H1 (cell line): Measurements from ENCODE around the gene RBM15B. TPM values are rescaled to one million over a fixed set of nuclear protein-coding genes. Genes with fewer than 3 reads are reported as not detected.

Experiments used
- CTCF ChIA-PET: fragments of 300-600 bp; sonication (Branson Sonifier 250); formaldehyde crosslinking; loops from one replicate; lab custom pipeline; 2021; ENCODE audit not compliant: partially characterized antibody; lab: Charles Lee
- POLR2A ChIA-PET: fragments of 300-600 bp; sonication (Branson Sonifier 250); formaldehyde crosslinking; loops from one replicate; lab custom pipeline; 2021; ENCODE audit warnings: inconsistent platforms; ENCODE audit not compliant: partially characterized antibody; lab: Charles Lee
- DNase-seq, 2 experiments: peaks; one replicate each; pipeline versions ENCODE4 v3.0.0 to v3.0.0-alpha.2; 2010 to 2022; ENCODE audit warnings: low spot score in 2 of 2, low read depth in 1 of 2, mixed read lengths in 1 of 2
- FAIRE-seq: peaks from 2 replicates; lab custom pipeline; 2011; peaks lifted over from hg19 to GRCh38; lab: Jason Lieb, UNC
- H2AFZ ChIP-seq: 2 replicates; pipeline ENCODE4 v1.8.1; 2012; ENCODE audit warnings: low read length, inconsistent platforms
- H2AK5ac ChIP-seq: 2 replicates; pipeline ENCODE4 v1.6.1; 2013; ENCODE audit warnings: low read depth, low read length
- H2BK120ac ChIP-seq: replicated peaks from 2 replicates; pipeline ENCODE3; 2013; ENCODE audit warnings: low read depth, low read length, inconsistent platforms
- H2BK12ac ChIP-seq: 2 replicates; pipeline ENCODE4 v1.6.1; 2013; ENCODE audit warnings: low read depth, low read length
- H2BK15ac ChIP-seq: 2 replicates; pipeline ENCODE4 v1.6.1; 2013; ENCODE audit warnings: low read length
- H2BK20ac ChIP-seq: 2 replicates; pipeline ENCODE4 v1.6.1; 2013; ENCODE audit warnings: low read length
- H2BK5ac ChIP-seq: 2 replicates; pipeline ENCODE4 v1.6.1; 2013; ENCODE audit warnings: low read depth, low read length
- H3K14ac ChIP-seq: 2 replicates; pipeline ENCODE4 v1.6.1; 2013; ENCODE audit warnings: inconsistent platforms; ENCODE audit not compliant: insufficient read length
- H3K18ac ChIP-seq: 2 replicates; pipeline ENCODE4 v1.6.1; 2013; ENCODE audit warnings: low read length; ENCODE audit errors: extremely low read depth
- H3K23ac ChIP-seq: 2 replicates; pipeline ENCODE4 v1.6.1; 2013; ENCODE audit warnings: inconsistent platforms; ENCODE audit not compliant: insufficient read length
- H3K23me2 ChIP-seq: 2 replicates; pipeline ENCODE4 v1.6.1; 2013; ENCODE audit warnings: low read depth, low read length
- H3K27ac ChIP-seq: 2 replicates; pipeline ENCODE4 v1.6.1; 2011; ENCODE audit warnings: low read depth, low read length, inconsistent platforms
- H3K27me3 ChIP-seq, 4 experiments: replicated peaks in 1 of 4; 1 replicate in 1 of 4; 2 replicates in 3 of 4; pipeline versions ENCODE4 v1.6.1 to v1.8.1; 2011 to 2013; ENCODE audit warnings: low read length in 3 of 4, mild to moderate bottlenecking in 3 of 4, inconsistent platforms in 2 of 4, mixed read lengths in 2 of 4, moderate library complexity in 1 of 4; ENCODE audit not compliant: control insufficient read depth in 3 of 4, insufficient read depth in 3 of 4; ENCODE audit errors: extremely low read depth in 1 of 4
- H3K36me3 ChIP-seq, 4 experiments: 2 replicates each; pipeline versions ENCODE4 v1.6.1 to v1.8.1; 2011 to 2013; ENCODE audit warnings: mild to moderate bottlenecking in 4 of 4, low read length in 3 of 4, moderate library complexity in 2 of 4, control low read depth in 1 of 4, inconsistent platforms in 1 of 4; ENCODE audit not compliant: insufficient read depth in 4 of 4, control insufficient read depth in 2 of 4
- H3K4ac ChIP-seq: replicated peaks from 2 replicates; pipeline ENCODE3; 2013; ENCODE audit warnings: low read length, low read depth, mixed read lengths, inconsistent platforms; ENCODE audit not compliant: insufficient read length
- H3K4me1 ChIP-seq, 4 experiments: replicated peaks in 1 of 4; 1 replicate in 1 of 4; 2 replicates in 3 of 4; pipeline versions ENCODE4 v1.6.1 to v1.8.1; 2011 to 2013; ENCODE audit warnings: low read length in 3 of 4, inconsistent platforms in 2 of 4, mixed read lengths in 1 of 4; ENCODE audit not compliant: insufficient read depth in 4 of 4, control insufficient read depth in 3 of 4
- H3K4me2 ChIP-seq, 2 experiments: 2 replicates each; pipeline versions ENCODE4 v1.6.1 to v1.8.1; 2011 to 2013; ENCODE audit warnings: low read depth in 2 of 2, low read length in 2 of 2, control low read depth in 1 of 2, inconsistent platforms in 1 of 2, mild to moderate bottlenecking in 1 of 2; ENCODE audit not compliant: insufficient read depth in 1 of 2
- H3K4me3 ChIP-seq, 4 experiments: fragments of 200-600, 300-600 bp in 1 of 4; sonication (generic), shearing (Covaris generic), sonication (Bioruptor Twin) in 1 of 4; 2 replicates each; pipeline versions ENCODE4 v1.5.1 to v1.8.1; 2011 to 2016; ENCODE audit warnings: low read length in 4 of 4, low read depth in 3 of 4, control low read depth in 2 of 4, inconsistent platforms in 2 of 4, mild to moderate bottlenecking in 2 of 4, mixed read lengths in 1 of 4, moderate library complexity in 1 of 4; ENCODE audit not compliant: insufficient read depth in 2 of 4; ENCODE audit errors: extremely low read depth in 1 of 4
- H3K56ac ChIP-seq: replicated peaks from 2 replicates; pipeline ENCODE3; 2013; ENCODE audit warnings: low read depth, mild to moderate bottlenecking, mixed read lengths, low read length, inconsistent platforms; ENCODE audit not compliant: insufficient read length
- H3K79me1 ChIP-seq: 2 replicates; pipeline ENCODE4 v1.6.1; 2013; ENCODE audit warnings: low read depth, low read length, control low read depth
- H3K79me2 ChIP-seq, 2 experiments: 2 replicates each; pipeline versions ENCODE4 v1.6.1 to v1.8.1; 2012 to 2013; ENCODE audit warnings: low read length in 2 of 2, mild to moderate bottlenecking in 2 of 2, inconsistent platforms in 1 of 2; ENCODE audit not compliant: insufficient read depth in 2 of 2, control insufficient read depth in 1 of 2
- H3K9ac ChIP-seq, 4 experiments: replicated peaks in 1 of 4; 1 replicate in 1 of 4; 2 replicates in 3 of 4; pipeline versions ENCODE4 v1.6.1 to v1.8.1; 2011 to 2013; ENCODE audit warnings: low read depth in 3 of 4, low read length in 3 of 4, control low read depth in 2 of 4, mild to moderate bottlenecking in 2 of 4, moderate library complexity in 2 of 4, inconsistent platforms in 1 of 4; ENCODE audit errors: extremely low read depth in 1 of 4
- H3K9me3 ChIP-seq, 2 experiments: 2 replicates each; pipeline versions ENCODE4 v1.6.1 to v1.8.1; 2012 to 2013; ENCODE audit warnings: mild to moderate bottlenecking in 2 of 2, moderate library complexity in 2 of 2, control low read depth in 1 of 2, inconsistent platforms in 1 of 2, low read depth in 1 of 2, low read length in 1 of 2, mixed read lengths in 1 of 2; ENCODE audit not compliant: insufficient read depth in 2 of 2
- H4K20me1 ChIP-seq, 2 experiments: replicated peaks in 1 of 2; 2 replicates each; pipeline versions ENCODE3 to v1.8.1; 2011 to 2013; ENCODE audit warnings: inconsistent platforms in 2 of 2, low read length in 2 of 2, mild to moderate bottlenecking in 1 of 2; ENCODE audit not compliant: insufficient read depth in 2 of 2, control insufficient read depth in 1 of 2
- H4K5ac ChIP-seq: 2 replicates; pipeline ENCODE4 v1.6.1; 2013; ENCODE audit warnings: low read length, low read depth, mixed read lengths, inconsistent platforms; ENCODE audit not compliant: insufficient read length
- H4K8ac ChIP-seq: 2 replicates; pipeline ENCODE4 v1.8.0; 2013; ENCODE audit warnings: mild to moderate bottlenecking, moderate library complexity, low read length, inconsistent platforms; ENCODE audit not compliant: insufficient read depth; ENCODE audit errors: extremely low read depth
- H4K91ac ChIP-seq: replicated peaks from 2 replicates; pipeline ENCODE3; 2013; ENCODE audit warnings: low read length, mixed read lengths, inconsistent platforms; ENCODE audit not compliant: insufficient read length
- KDM4A ChIP-seq: IDR thresholded peaks from one replicate; pipeline ENCODE4 v1.7.1; 2012; ENCODE audit warnings: low read depth, mild to moderate bottlenecking, moderate library complexity, low read length, inconsistent platforms; ENCODE audit not compliant: severe bottlenecking
- RXRA ChIP-seq: IDR thresholded peaks from 2 replicates; pipeline ENCODE4 v1.6.1; 2011; ENCODE audit warnings: low read depth, mild to moderate bottlenecking, low read length, moderate library complexity; ENCODE audit not compliant: insufficient read depth
- WGBS, 2 experiments: shearing (Covaris generic) in 1 of 2; methylation state at CpG; one replicate each; pipeline versions ENCODE4 v1.1.6 to v1.1.7; 2013 to 2015; ENCODE audit warnings: low lambda C conversion rate in 2 of 2, mixed read lengths in 2 of 2, inconsistent platforms in 1 of 2, low coverage in 1 of 2, missing lambda C conversion rate in 1 of 2; ENCODE audit not compliant: insufficient replicate concordance in 2 of 2, insufficient coverage in 1 of 2, insufficient read length in 1 of 2; ENCODE audit errors: extremely low coverage in 1 of 2, missing lambda C conversion rate in 1 of 2; 5-methylcytosine and 5-hydroxymethylcytosine counted together
- polyA plus RNA-seq, 7 experiments: library from polyadenylated mRNA; depleted of rRNA in 3 of 7; stranded (reverse) in 5 of 7; unstranded in 2 of 7; fragments of >200 nt in 5 of 7; fragments of 200-250 nt in 2 of 7; gene quantifications; 1 replicate in 5 of 7; 2 replicates in 1 of 7; 4 replicates in 1 of 7; pipeline versions ENCODE4 v1.2.1 to v1.2.3, GENCODE V29; 2011 to 2013; ENCODE audit warnings: missing spikeins in 2 of 7, mixed read lengths in 2 of 7
- total RNA-seq: library from RNA; stranded (reverse); fragmentation: NEBNext Ultra II Directional; extraction: Animal tissue kit (Norgen Biotek cat#: 25700); gene quantifications from 2 replicates; pipeline ENCODE4 v1.2.1, GENCODE V29; 2021

RBM15B gene
- total and polyA plus RNA-seq, 2 of the 8 experiments (the other 6 are each of a cell fraction or from before 2014, with no cell fraction given): 22.2 to 59.1 TPM

GRCh38 chr3:51392355-51393133 lies 1.5 kb downstream of the RBM15B start:
- Histone ChIP-seq H3K36me3 (peaks cover 35 to 78% (median 48%) of the 10 kb centered on the region in 4 experiments), H3K79me1 (peaks cover 17% of the 10 kb centered on the region)
- TF ChIP-seq KDM4A (no peak), RXRA (no peak)

More at GRCh38 chr3:51392355-51393133, 1.5 kb downstream of the RBM15B start:
- Histone ChIP-seq H3K56ac (peak overlapping the region; percentile 3), H2BK5ac (0 out of 2 replicates have a peak overlapping the region, but pooled peaks have one; percentile 26), H3K4me3 (peak overlapping the region; percentile 75 to 90 (median 82)), H2AFZ (no peak overlapping the region), H2BK120ac (no peak overlapping the region), H3K23me2 (peaks cover 9% of the 10 kb centered on the region; the same call in 1 of the 2 replicates), H3K27me3 (no peaks in the 10 kb centered on the region), H2BK20ac (no peak overlapping the region), H4K20me1 (peaks cover 44 to 47% of the 10 kb centered on the region in 2 experiments), H3K14ac (no peak overlapping the region), H3K23ac (no peak overlapping the region), H3K4me1 (peaks cover 0 to 23% (median 14%) of the 10 kb centered on the region in 4 experiments; a peak in 5 of 7 replicates), H4K8ac (peak overlapping the region; percentile 99), H3K18ac (no peak overlapping the region; the same call in 1 of the 2 replicates), H4K5ac (no peak overlapping the region), H3K9ac (peak overlapping the region in 3 of 4 experiments; percentile 94 to 100 (median 95); a peak in 6 of 7 replicates), H3K4ac (peak overlapping the region; percentile 50), H3K9me3 (no peaks in the 10 kb centered on the region; a peak in 1 of 4 replicates), H2BK12ac (no peak overlapping the region), H3K4me2 (peak overlapping the region; percentile 52 to 89), H4K91ac (peak overlapping the region; percentile 54), H3K27ac (peak overlapping the region; percentile 81; the same call in 1 of the 2 replicates), H2BK15ac (no peak overlapping the region), H2AK5ac (peak overlapping the region; percentile 17; the same call in 1 of the 2 replicates), H3K79me2 (peaks cover 22 to 51% of the 10 kb centered on the region in 2 experiments)
- ChIA-PET POLR2A (interaction anchor here (0.9 to 2.8 kb wide), 14 partner anchors 8 to 824 kb away, joined by 3 to 9 read pairs (median 5); partner anchors contain the start of genes DCAF1 and MANF), CTCF (interaction anchor here (0.7 to 2.2 kb wide), 7 partner anchors 12 to 777 kb away, joined by 3 to 8 read pairs (median 4); no protein-coding TSS in a partner anchor)
- 92% methylated on average over 42 of the region's 42 CpGs; no CpG with 5 or more reads in 1 of the 2 experiments for WGBS, 2 experiments
- DNase-seq (no peak), FAIRE-seq (no peak)
